HepG2 (cell line): ENCODE results near the gene LIG4. TPM values are rescaled to one million over a fixed set of nuclear protein-coding genes. Genes with fewer than 3 reads are reported as not detected.

Source experiments
- ATAC-seq: fragments of 200-7000 bp; cut with Tn5 transposase; 3 replicates; pipeline ENCODE4 v1.9.1; 2020; ENCODE audit warnings: mild to moderate bottlenecking, moderate library complexity
- BruUV-seq: library from RNA; stranded (reverse); fragments of 400-500 nt; replicated peaks from 2 replicates; lab custom pipeline; 2021; lab: Mats Ljungman, UMichigan
- CTCF ChIA-PET: fragments of 300-600 bp; formaldehyde crosslinking; extraction: SDS; loops from one replicate; lab custom pipeline; 2021; ENCODE audit warnings: low total read pairs, inconsistent platforms, low intra/inter-chr PET ratio; lab: Yijun Ruan, JAX
- POLR2A ChIA-PET: fragments of 350-600 bp; sonication (Branson Sonifier 250); formaldehyde crosslinking; loops from one replicate; lab custom pipeline; 2020; ENCODE audit warnings: antibody characterized with exemption, inconsistent platforms; lab: Yijun Ruan, JAX
- DNase-seq: peaks from one replicate; pipeline ENCODE4 v3.0.0-alpha.2; 2015; ENCODE audit warnings: low spot score
- FAIRE-seq: peaks from 3 replicates; lab custom pipeline; 2011; peaks lifted over from hg19 to GRCh38; lab: Jason Lieb, UNC
- H2AFZ ChIP-seq: one replicate; pipeline ENCODE4 v1.6.1; 2011; ENCODE audit warnings: low read length, inconsistent platforms
- H3K27ac ChIP-seq: fragments of 300-600 bp; 3 replicates; pipeline ENCODE4 v1.8.0; 2011; ENCODE audit warnings: mixed run types, mild to moderate bottlenecking, mixed read lengths, low read length, inconsistent platforms; ENCODE audit not compliant: insufficient read depth; ENCODE audit errors: extremely low read length
- H3K27me3 ChIP-seq, 2 experiments: fragments of 200-600 bp in 1 of 2; 2 replicates in 1 of 2; 3 replicates in 1 of 2; pipeline versions ENCODE4 v1.6.0 to v1.8.0; 2011; ENCODE audit warnings: low read length in 2 of 2, mild to moderate bottlenecking in 2 of 2, moderate library complexity in 2 of 2, inconsistent platforms in 1 of 2; ENCODE audit not compliant: insufficient read depth in 2 of 2, control insufficient read depth in 1 of 2
- H3K36me3 ChIP-seq, 2 experiments: fragments of 200-600 bp in 1 of 2; replicated peaks in 1 of 2; 2 replicates in 1 of 2; 3 replicates in 1 of 2; pipeline versions ENCODE4 v1.5.1 to v1.8.0; 2011; ENCODE audit warnings: low read length in 2 of 2, inconsistent platforms in 1 of 2; ENCODE audit not compliant: insufficient read depth in 2 of 2, control insufficient read depth in 1 of 2
- H3K4me1 ChIP-seq: 2 replicates; pipeline ENCODE4 v1.5.1; 2012; ENCODE audit warnings: low read length, inconsistent platforms; ENCODE audit not compliant: insufficient read depth
- H3K4me2 ChIP-seq: 2 replicates; pipeline ENCODE4 v1.6.0; 2011; ENCODE audit warnings: low read depth, low read length, inconsistent platforms
- H3K4me3 ChIP-seq, 3 experiments: fragments of 200-600 bp in 1 of 3; sonication (generic), shearing (Covaris generic) in 1 of 3; replicated peaks in 1 of 3; 2 replicates each; pipeline ENCODE4 v1.5.1; 2011 to 2016; ENCODE audit warnings: low read length in 3 of 3, inconsistent platforms in 2 of 3, low read depth in 2 of 3, mild to moderate bottlenecking in 2 of 3, control low read depth in 1 of 3, mixed read lengths in 1 of 3; ENCODE audit not compliant: insufficient read depth in 1 of 3
- H3K79me2 ChIP-seq: one replicate; pipeline ENCODE4 v1.6.1; 2011; ENCODE audit warnings: low read length, inconsistent platforms; ENCODE audit not compliant: insufficient read depth
- H3K9ac ChIP-seq: 2 replicates; pipeline ENCODE4 v1.6.0; 2011; ENCODE audit warnings: mild to moderate bottlenecking, low read depth, low read length, inconsistent platforms; ENCODE audit not compliant: insufficient read depth
- H3K9me3 ChIP-seq: 2 replicates; pipeline ENCODE4 v1.5.1; 2012; ENCODE audit warnings: mild to moderate bottlenecking, low read length
- H4K20me1 ChIP-seq: 2 replicates; pipeline ENCODE4 v1.6.0; 2011; ENCODE audit warnings: inconsistent platforms, mild to moderate bottlenecking, low read length, moderate library complexity; ENCODE audit not compliant: insufficient read depth
- BHLHE40 ChIP-seq: IDR thresholded peaks from 2 replicates; pipeline ENCODE4 v1.6.1; 2011; ENCODE audit warnings: low read length, improper control_type of control experiment
- FOXK1 ChIP-seq: sonication (generic); formaldehyde crosslinking; IDR thresholded peaks from 2 replicates; pipeline ENCODE4 v1.4.0; 2020; ENCODE audit warnings: low read depth, missing genetic modification reagents, borderline replicate concordance
- FOXP4 ChIP-seq: sonication (generic); formaldehyde crosslinking; IDR thresholded peaks from 2 replicates; pipeline ENCODE4 v1.4.0; 2020; ENCODE audit warnings: missing genetic modification reagents
- HMG20B ChIP-seq: conservative IDR thresholded peaks from 2 replicates; pipeline ENCODE4 v1.6.1; 2016; ENCODE audit warnings: missing genetic modification reagents, missing compliant biosample characterization
- MAF1 ChIP-seq: sonication (generic); formaldehyde crosslinking; IDR thresholded peaks from 2 replicates; pipeline ENCODE4 v1.5.0; 2020; ENCODE audit warnings: missing genetic modification reagents, borderline replicate concordance
- MED8 ChIP-seq: sonication (generic); formaldehyde crosslinking; IDR thresholded peaks from 2 replicates; pipeline ENCODE4 v1.8.1; 2023; ENCODE audit warnings: mild to moderate bottlenecking, missing genetic modification reagents; ENCODE audit not compliant: insufficient replicate concordance
- NONO ChIP-seq, 2 experiments: fragments of 450-650 bp in 1 of 2; sonication (generic) in 1 of 2; formaldehyde crosslinking in 1 of 2; IDR thresholded peaks in 1 of 2; conservative IDR thresholded peaks in 1 of 2; 2 replicates each; pipeline versions ENCODE4 v1.6.1 to v1.8.0; 2017 to 2022; ENCODE audit warnings: mild to moderate bottlenecking in 1 of 2, missing genetic modification reagents in 1 of 2, moderate library complexity in 1 of 2
- POGZ ChIP-seq: sonication (generic); formaldehyde crosslinking; IDR thresholded peaks from 2 replicates; pipeline ENCODE4 v1.4.0; 2020; ENCODE audit warnings: mild to moderate bottlenecking, missing genetic modification reagents
- SALL2 ChIP-seq: sonication (generic); formaldehyde crosslinking; IDR thresholded peaks from 2 replicates; pipeline ENCODE4 v1.8.1; 2023; ENCODE audit warnings: mild to moderate bottlenecking, missing genetic modification reagents, inconsistent platforms
- SAP130 ChIP-seq: IDR thresholded peaks from 2 replicates; pipeline ENCODE4 v1.6.1; 2016; ENCODE audit warnings: low read depth
- ZNF383 ChIP-seq: sonication (generic); formaldehyde crosslinking; IDR thresholded peaks from 2 replicates; pipeline ENCODE4 v1.4.0; 2020; ENCODE audit warnings: missing genetic modification reagents, mild to moderate bottlenecking, borderline replicate concordance
- ZNF780A ChIP-seq: sonication (generic); formaldehyde crosslinking; IDR thresholded peaks from 2 replicates; pipeline ENCODE4 v1.8.0; 2022; ENCODE audit warnings: mild to moderate bottlenecking, missing genetic modification reagents, moderate library complexity
- in situ Hi-C: cut with HindIII; loops from 2 replicates; pipeline ENCODE4 v1.10.0; 2017; ENCODE audit warnings: low pct_unique_long_range_greater_than_20kb; ENCODE audit not compliant: extremely low pct_ligation_motif_present
- intact Hi-C: fragments of 100-400 bp; cut with micrococcal nuclease; formaldehyde crosslinking; loops from one replicate; pipeline ENCODE4 v1.10.0; 2022; ENCODE audit not compliant: unreplicated experiment
- polyA plus RNA-seq, 8 experiments: library from polyadenylated mRNA; depleted of rRNA in 3 of 8; stranded (reverse) in 7 of 8; unstranded in 1 of 8; fragments of >200 nt; fragmentation: Illumina TruSeq in 4 of 8; extraction: Trizol in 4 of 8; gene quantifications; 2 replicates each; pipeline versions ENCODE4 v1.2.1 to v1.2.3, GENCODE V29; 2011 to 2016; ENCODE audit warnings: low read depth in 4 of 8, missing spikeins in 1 of 8, mixed read lengths in 1 of 8; ENCODE audit not compliant: insufficient read depth in 1 of 8
- total RNA-seq, 5 experiments: library from RNA; depleted of rRNA; stranded (reverse); fragments of >200 nt; fragmentation: Illumina TruSeq; extraction: Trizol; gene quantifications; 2 replicates each; pipeline ENCODE4 v1.2.3, GENCODE V29; 2016; ENCODE audit warnings: low read depth in 1 of 5
- TF ChIP-seq, protein P1 (sequence below): sonication (generic); formaldehyde crosslinking; IDR thresholded peaks from 2 replicates; pipeline ENCODE4 v1.4.0; 2020; ENCODE audit warnings: missing genetic modification reagents

Gene LIG4
- total and polyA plus RNA-seq, 2 of the 13 experiments (the other 11 are each of a cell fraction or from before 2014, with no cell fraction given) = 4.0 to 4.5 TPM

DNA sequence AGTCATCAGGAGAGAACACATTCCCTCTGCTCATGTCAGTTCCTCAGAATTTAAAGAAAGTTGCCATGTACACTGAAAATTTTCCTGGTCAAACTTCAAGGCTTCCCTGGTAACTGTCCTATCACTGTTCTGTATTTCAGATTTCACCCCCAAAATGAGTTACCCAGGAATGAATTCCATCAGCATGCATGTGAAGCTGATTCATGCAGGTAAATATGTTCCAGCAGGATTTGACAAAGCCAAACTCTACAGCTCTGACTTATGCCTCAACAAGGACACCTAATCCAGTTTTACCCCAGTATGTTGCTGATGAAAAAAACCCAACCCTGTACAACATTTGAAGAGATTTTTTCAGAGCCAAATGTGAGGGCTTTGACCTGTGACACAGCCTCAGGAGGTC lies 21.5 kb downstream of the LIG4 start:
- ChIA-PET POLR2A (no interaction called here), CTCF (no interaction called here)
- H3K27ac ChIP-seq = no peak overlapping the region
- no peak for DNase-seq
- no peaks in the 10 kb centered on the region for H3K79me2 ChIP-seq
- in situ Hi-C loops (no loop called here), intact Hi-C loops (no loop called here)
- no peaks in the 10 kb centered on the region for H4K20me1 ChIP-seq
- H3K4me1 ChIP-seq = no peaks in the 10 kb centered on the region
- no peak for ATAC-seq
- H3K4me3 ChIP-seq = no peak overlapping the region
- H3K9me3 ChIP-seq = no peaks in the 10 kb centered on the region
- no peak overlapping the region for H2AFZ ChIP-seq
- H3K36me3 ChIP-seq = no peaks in the 10 kb centered on the region
- H3K27me3 ChIP-seq = no peaks in the 10 kb centered on the region
- no TSS peak for BruUV-seq
- TF ChIP-seq HMG20B (CRISPR knock-in tag) = no peak
- no peak for TF ChIP-seq NONO (IDR thresholded peaks at IDR 0.05)
- no peak for TF ChIP-seq NONO (CRISPR knock-in tag; conservative IDR thresholded peaks at IDR 0.05)
- TF ChIP-seq ZNF383 (CRISPR knock-in tag) = no peak
- TF ChIP-seq BHLHE40 = no peak
- no peak for TF ChIP-seq FOXP4 (CRISPR knock-in tag)
- TF ChIP-seq POGZ (CRISPR knock-in tag) = no peak
- no peak for TF ChIP-seq MED8 (CRISPR knock-in tag)
- TF ChIP-seq MAF1 = no peak
- TF ChIP-seq ZNF780A (CRISPR knock-in tag) = no peak
- no peak for TF ChIP-seq SALL2 (CRISPR knock-in tag)
- TF ChIP-seq, protein P1, sequence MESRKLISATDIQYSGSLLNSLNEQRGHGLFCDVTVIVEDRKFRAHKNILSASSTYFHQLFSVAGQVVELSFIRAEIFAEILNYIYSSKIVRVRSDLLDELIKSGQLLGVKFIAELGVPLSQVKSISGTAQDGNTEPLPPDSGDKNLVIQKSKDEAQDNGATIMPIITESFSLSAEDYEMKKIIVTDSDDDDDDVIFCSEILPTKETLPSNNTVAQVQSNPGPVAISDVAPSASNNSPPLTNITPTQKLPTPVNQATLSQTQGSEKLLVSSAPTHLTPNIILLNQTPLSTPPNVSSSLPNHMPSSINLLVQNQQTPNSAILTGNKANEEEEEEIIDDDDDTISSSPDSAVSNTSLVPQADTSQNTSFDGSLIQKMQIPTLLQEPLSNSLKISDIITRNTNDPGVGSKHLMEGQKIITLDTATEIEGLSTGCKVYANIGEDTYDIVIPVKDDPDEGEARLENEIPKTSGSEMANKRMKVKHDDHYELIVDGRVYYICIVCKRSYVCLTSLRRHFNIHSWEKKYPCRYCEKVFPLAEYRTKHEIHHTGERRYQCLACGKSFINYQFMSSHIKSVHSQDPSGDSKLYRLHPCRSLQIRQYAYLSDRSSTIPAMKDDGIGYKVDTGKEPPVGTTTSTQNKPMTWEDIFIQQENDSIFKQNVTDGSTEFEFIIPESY = no peak
- TF ChIP-seq FOXK1 (CRISPR knock-in tag) = no peak
- TF ChIP-seq SAP130 = no peak
- no peak overlapping the region for H3K4me2 ChIP-seq
- H3K9ac ChIP-seq = no peak overlapping the region
- FAIRE-seq = no peak
